ENCODE data around the gene BICD1.

Gene BICD1

DNA sequence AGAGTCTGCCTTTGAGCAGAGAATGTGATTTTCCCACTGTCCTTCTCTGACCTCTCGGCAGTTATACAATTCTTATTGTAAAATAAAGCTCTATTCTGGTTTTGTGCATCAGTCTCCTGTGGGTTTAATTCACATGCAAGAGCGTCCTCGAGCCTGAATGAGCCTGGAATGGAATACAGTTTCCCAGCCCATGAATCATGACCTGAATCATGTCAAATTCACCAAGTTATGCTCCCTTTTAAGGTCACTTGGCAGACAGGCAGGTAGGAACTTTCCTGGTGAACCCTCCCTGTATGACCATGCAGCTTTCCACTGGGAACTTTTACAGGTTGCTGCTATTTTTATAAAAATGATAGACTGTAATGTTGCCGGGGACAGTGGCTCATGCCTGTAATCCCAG lies 41.7 kb downstream of the BICD1 start:
- Histone ChIP-seq H3K36me3 (ENCODE audit: insufficient read depth) (no peaks in the 10 kb centered on the region), H3K27me3 (ENCODE audit: insufficient read depth, low read depth) (no peaks in the 10 kb centered on the region), H3K9ac (no peak overlapping the region), H3K4me2 (no peak overlapping the region), H2AFZ (ENCODE audit: low read depth) (no peak overlapping the region), H3K27ac (no peak overlapping the region), H3K4me1 (ENCODE audit: low read depth, poor library complexity, severe bottlenecking) (peaks cover 23% of the 10 kb centered on the region), H4K20me1 (ENCODE audit: insufficient read depth) (no peaks in the 10 kb centered on the region), H3K4me3 (IDR thresholded peaks at IDR 0.05; ENCODE audit: insufficient read depth, low read depth, low read length) (no peak overlapping the region), H3K79me2 (ENCODE audit: insufficient read depth, low read depth) (peaks cover 17% of the 10 kb centered on the region; the same call in 1 of the 2 replicates)
- TF ChIP-seq, protein P1, sequence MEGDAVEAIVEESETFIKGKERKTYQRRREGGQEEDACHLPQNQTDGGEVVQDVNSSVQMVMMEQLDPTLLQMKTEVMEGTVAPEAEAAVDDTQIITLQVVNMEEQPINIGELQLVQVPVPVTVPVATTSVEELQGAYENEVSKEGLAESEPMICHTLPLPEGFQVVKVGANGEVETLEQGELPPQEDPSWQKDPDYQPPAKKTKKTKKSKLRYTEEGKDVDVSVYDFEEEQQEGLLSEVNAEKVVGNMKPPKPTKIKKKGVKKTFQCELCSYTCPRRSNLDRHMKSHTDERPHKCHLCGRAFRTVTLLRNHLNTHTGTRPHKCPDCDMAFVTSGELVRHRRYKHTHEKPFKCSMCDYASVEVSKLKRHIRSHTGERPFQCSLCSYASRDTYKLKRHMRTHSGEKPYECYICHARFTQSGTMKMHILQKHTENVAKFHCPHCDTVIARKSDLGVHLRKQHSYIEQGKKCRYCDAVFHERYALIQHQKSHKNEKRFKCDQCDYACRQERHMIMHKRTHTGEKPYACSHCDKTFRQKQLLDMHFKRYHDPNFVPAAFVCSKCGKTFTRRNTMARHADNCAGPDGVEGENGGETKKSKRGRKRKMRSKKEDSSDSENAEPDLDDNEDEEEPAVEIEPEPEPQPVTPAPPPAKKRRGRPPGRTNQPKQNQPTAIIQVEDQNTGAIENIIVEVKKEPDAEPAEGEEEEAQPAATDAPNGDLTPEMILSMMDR (conservative IDR thresholded peaks at IDR 0.05; ENCODE audit: low read depth, low read length), result no peak

DNA sequence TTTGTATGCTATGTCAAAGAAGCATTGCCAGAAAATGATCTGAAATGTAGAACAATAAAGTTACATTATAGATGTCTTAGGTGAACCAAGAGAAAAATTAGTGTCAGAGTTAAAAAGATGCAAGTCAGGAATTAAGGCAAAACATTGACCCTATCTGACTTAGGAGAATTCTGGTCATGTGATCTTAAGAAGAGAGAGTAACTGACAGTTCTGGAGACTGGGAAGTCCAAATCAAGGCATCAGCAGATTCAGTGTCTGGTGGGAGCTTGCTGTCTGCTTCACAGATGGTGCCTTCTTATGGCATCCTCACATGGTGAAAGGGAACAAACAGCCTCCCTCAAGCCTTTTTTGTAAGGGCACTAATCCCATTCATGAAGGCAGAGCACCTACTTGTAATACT lies 42.8 kb downstream of the BICD1 start:
- peaks cover 12% of the 10 kb centered on the region for H3K4me1 ChIP-seq (ENCODE audit: low read depth, poor library complexity, severe bottlenecking)
- no peak overlapping the region for H3K4me3 ChIP-seq (IDR thresholded peaks at IDR 0.05; ENCODE audit: insufficient read depth, low read depth, low read length)
- no peak overlapping the region for H3K9ac ChIP-seq
- no peak overlapping the region for H3K4me2 ChIP-seq
- H2AFZ ChIP-seq (ENCODE audit: low read depth), result no peak overlapping the region
- H3K79me2 ChIP-seq (ENCODE audit: insufficient read depth, low read depth), result peaks cover 8% of the 10 kb centered on the region; the same call in 1 of the 2 replicates
- H3K36me3 ChIP-seq (ENCODE audit: insufficient read depth), result no peaks in the 10 kb centered on the region
- no peaks in the 10 kb centered on the region for H4K20me1 ChIP-seq (ENCODE audit: insufficient read depth)
- no peak overlapping the region for H3K27ac ChIP-seq
- H3K27me3 ChIP-seq (ENCODE audit: insufficient read depth, low read depth), result no peaks in the 10 kb centered on the region
- TF ChIP-seq, protein P1 (conservative IDR thresholded peaks at IDR 0.05; ENCODE audit: low read depth, low read length), result no peak

DNA sequence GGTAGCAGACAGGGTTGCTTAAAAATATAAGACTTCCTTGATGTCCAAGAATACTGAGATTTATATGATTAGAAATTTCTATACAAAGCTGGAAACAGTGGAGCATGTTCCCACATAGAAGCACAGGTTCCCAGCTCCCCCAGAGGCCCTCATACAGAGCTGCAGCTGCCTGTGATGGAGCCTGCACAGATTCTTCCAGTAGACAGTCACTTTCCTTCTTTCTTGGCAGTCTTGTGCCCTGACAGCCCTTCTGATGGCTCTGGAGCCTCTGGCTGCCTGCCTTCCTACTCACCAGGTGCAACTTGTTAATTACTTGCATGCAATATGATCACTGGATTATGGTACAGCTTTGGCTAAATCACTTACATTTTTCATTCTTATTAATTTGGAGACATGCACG lies 44.4 kb downstream of the BICD1 start:
- H3K4me1 ChIP-seq (ENCODE audit: low read depth, poor library complexity, severe bottlenecking), result peaks cover 3% of the 10 kb centered on the region
- no peaks in the 10 kb centered on the region for H4K20me1 ChIP-seq (ENCODE audit: insufficient read depth)
- no peak overlapping the region for H3K27ac ChIP-seq
- no peak overlapping the region for H3K9ac ChIP-seq
- TF ChIP-seq, protein P1 (conservative IDR thresholded peaks at IDR 0.05; ENCODE audit: low read depth, low read length), result no peak
- no peaks in the 10 kb centered on the region for H3K79me2 ChIP-seq (ENCODE audit: insufficient read depth, low read depth)
- H3K27me3 ChIP-seq (ENCODE audit: insufficient read depth, low read depth), result no peaks in the 10 kb centered on the region
- H2AFZ ChIP-seq (ENCODE audit: low read depth), result no peak overlapping the region
- no peak overlapping the region for H3K4me3 ChIP-seq (IDR thresholded peaks at IDR 0.05; ENCODE audit: insufficient read depth, low read depth, low read length)
- H3K4me2 ChIP-seq, result no peak overlapping the region
- H3K36me3 ChIP-seq (ENCODE audit: insufficient read depth), result no peaks in the 10 kb centered on the region

DNA sequence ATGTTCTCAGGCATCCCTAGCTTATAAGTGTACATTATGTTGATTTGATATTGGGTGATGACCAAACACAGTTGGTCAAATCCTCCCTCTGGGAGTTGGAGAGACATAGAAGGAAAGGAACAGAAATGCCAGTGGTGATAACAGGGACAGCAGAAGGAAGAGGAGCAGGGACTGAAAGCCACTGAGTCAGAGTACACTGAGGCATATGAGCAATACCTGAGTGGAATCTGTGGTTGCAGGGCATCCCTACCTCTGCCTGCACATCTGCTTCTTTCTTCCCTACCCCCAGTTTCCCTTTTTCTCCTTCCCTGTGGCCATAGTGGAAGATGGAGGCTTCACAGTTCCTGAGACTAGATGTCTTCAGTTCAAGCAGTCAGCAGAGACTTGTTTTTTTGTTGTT lies 44.9 kb downstream of the BICD1 start:
- Histone ChIP-seq H3K79me2 (ENCODE audit: insufficient read depth, low read depth) (no peaks in the 10 kb centered on the region), H2AFZ (ENCODE audit: low read depth) (no peak overlapping the region), H3K9ac (no peak overlapping the region), H3K36me3 (ENCODE audit: insufficient read depth) (no peaks in the 10 kb centered on the region), H3K27ac (no peak overlapping the region), H3K4me2 (no peak overlapping the region), H3K4me3 (IDR thresholded peaks at IDR 0.05; ENCODE audit: insufficient read depth, low read depth, low read length) (no peak overlapping the region), H3K27me3 (ENCODE audit: insufficient read depth, low read depth) (no peaks in the 10 kb centered on the region), H4K20me1 (ENCODE audit: insufficient read depth) (no peaks in the 10 kb centered on the region), H3K4me1 (ENCODE audit: low read depth, poor library complexity, severe bottlenecking) (no peaks in the 10 kb centered on the region)
- TF ChIP-seq, protein P1 (conservative IDR thresholded peaks at IDR 0.05; ENCODE audit: low read depth, low read length), result no peak

All from KMS-11 (cell line).